Measurements from ENCODE around the gene MTMR2.

DNA sequence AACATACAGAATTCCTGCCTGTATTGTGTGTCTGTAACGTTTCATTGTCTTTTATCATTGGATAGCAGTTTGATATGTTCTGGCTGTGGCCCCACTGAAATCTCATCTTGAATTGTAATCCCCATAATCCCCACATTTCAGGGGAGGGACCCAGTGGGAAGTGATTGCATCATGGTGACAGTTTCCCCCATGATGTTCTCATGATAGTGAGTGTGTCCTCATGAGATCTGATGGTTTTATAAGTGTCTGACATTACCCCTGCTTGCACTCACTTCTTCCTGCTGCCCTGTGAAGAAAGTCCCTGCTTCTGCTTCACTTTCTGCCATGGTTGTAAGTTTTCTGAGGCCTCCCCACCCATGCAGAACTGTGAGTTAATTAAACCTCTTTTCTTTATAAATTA lies 19.6 kb upstream of the MTMR2 start:
- no peak for TF ChIP-seq EZH2phosphoT487 (IDR thresholded peaks at IDR 0.05; ENCODE audit: low read depth, severe bottlenecking, unreplicated experiment)
- TF ChIP-seq, protein P1, sequence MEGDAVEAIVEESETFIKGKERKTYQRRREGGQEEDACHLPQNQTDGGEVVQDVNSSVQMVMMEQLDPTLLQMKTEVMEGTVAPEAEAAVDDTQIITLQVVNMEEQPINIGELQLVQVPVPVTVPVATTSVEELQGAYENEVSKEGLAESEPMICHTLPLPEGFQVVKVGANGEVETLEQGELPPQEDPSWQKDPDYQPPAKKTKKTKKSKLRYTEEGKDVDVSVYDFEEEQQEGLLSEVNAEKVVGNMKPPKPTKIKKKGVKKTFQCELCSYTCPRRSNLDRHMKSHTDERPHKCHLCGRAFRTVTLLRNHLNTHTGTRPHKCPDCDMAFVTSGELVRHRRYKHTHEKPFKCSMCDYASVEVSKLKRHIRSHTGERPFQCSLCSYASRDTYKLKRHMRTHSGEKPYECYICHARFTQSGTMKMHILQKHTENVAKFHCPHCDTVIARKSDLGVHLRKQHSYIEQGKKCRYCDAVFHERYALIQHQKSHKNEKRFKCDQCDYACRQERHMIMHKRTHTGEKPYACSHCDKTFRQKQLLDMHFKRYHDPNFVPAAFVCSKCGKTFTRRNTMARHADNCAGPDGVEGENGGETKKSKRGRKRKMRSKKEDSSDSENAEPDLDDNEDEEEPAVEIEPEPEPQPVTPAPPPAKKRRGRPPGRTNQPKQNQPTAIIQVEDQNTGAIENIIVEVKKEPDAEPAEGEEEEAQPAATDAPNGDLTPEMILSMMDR (IDR thresholded peaks at IDR 0.05; ENCODE audit: poor library complexity), result no peak
- no peak for TF ChIP-seq EZH2 (IDR thresholded peaks at IDR 0.05; ENCODE audit: borderline replicate concordance)

All from hepatocyte (in vitro differentiated cells).